NAMALWA (cell line): Measurements from ENCODE around the gene MFAP4.

Experiments
- DNase-seq: peaks from one replicate; pipeline ENCODE4 v3.0.0-alpha.2; 2015; ENCODE audit warnings: low spot score

Gene MFAP4

DNA sequence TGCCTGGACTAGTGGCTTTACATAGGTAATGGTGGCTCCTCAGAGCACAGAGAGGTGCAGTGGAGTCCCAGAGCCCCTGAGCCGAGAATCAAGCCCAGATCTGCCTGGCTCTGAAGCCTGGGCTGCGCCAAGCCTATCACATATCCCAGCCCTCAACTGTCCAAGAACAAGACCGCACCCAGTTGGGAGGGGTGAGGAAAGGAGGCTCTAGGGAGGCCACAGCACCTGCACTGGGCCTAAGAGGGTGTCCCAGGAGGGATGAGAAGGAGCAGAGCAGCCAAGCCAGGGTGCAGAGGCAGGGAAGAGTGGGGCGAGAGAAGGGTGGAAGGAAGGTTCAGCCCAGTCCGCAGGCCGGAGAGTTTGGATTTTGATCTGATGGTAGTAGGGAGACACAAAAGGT is 23.1 kb upstream of the MFAP4 start:
- DNase-seq, result no peak

DNA sequence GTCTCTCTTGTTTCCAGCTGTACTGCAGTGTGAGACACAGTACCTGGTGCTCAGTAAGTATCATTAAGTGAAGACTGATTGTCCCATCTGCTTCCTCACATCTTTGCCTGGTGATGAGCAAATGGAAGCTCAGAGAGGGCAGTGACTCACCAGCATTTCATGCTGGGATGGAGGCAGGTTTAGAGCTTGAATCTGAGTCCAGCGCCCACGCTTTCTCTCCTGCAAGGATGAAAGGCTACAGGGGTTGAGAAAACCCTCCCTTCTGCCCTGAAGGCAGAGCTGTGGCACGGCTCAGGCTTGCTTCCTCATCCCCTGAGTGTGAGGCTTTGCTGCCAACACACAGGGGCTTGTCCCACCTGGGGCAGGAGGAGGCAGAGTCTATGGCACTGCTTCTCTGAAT is 22.5 kb upstream of the MFAP4 start:
- DNase-seq, result no peak

DNA sequence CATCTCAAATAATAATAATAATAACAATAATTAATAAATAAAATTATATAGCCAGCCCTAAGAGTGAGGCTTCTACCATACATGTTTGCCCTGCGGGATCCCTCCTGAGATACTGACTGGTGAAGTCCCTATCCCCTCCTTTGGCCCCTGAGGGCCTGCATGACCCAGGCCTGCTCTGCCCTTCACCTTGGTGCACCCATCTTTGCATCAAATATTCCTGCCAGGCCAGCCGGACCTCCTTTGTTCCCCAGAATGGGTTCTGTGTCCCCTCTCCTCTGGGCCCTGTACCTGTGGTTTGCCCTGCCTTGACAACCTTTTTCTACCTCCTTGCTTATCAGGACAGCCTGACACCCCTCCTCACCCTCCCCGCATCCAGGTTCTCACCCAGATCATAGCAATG is 22.1 kb upstream of the MFAP4 start:
- no peak for DNase-seq

DNA sequence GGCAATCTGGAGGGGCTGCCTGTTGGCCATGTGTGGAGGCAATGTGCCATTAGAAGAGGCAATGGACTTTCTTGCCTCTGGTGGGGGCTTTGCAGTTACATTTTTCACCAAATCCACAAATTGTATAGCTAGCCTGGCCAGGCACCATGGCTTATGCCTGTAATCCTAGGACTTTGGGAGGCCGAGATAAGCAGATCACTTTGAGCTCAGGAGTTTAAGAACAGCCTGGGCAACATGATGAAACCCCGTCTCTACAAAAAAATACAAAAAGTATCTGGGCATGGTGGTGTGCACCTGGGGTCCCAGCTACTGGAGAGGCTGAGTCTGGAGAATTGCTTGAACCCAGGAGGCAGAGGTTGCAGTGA is 21.3 kb upstream of the MFAP4 start:
- DNase-seq, result no peak

DNA sequence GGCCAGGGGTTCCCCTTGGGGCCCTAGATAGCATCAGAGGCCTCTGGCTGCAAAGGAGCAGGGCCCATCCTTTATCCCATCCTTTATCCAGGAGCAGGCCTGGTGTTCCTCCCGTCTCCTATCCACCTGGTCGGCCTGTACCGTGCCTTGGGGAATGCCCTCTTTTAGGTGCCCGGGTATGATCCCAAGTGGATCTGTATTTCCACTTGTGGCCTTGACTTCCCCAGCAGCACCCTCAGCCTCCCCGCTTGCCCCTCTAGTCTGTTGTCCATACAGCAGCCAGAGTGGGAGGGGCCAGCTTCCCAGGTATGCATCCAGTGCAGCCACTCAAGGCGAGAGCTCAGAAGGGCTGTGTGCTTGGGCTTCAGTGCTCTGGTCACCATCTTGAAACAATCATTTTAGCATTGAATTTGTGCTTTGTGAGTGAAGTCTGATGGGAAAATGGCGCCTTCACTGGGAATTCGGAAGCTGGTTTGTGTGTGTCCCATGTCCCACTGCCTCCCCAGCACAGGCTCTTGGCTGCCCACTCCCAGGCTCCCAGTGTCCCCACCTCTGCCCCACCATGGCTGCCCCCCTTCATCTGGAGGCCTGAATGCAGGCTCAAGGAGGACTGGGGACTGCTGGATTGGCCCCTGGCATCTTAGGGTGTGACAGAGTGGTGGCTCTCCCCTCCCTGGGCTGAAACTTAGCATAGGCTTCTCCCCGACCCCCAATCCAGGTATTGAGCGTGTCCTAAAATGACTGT is 20.8 kb upstream of the MFAP4 start:
- DNase-seq, result no peak

DNA sequence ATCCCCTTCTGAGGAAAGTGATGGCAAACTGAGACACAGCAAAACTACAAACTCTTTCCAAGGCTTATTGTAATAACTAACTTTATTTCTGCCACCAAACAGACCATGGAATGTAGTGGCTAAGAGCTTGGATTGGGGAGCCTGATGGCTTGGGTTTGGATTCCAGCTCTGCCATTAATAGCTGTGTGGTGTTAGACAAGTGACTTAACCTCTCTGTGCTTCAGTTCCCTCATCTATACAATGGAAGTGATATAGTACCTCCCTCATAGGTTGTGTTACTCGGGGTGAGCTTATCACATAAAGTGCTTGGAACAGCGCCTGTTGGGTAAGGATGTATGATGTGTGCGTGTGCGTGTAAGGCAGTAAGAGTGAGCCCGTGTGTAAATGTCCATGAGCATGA is 18.1 kb upstream of the MFAP4 start:
- no peak for DNase-seq

DNA sequence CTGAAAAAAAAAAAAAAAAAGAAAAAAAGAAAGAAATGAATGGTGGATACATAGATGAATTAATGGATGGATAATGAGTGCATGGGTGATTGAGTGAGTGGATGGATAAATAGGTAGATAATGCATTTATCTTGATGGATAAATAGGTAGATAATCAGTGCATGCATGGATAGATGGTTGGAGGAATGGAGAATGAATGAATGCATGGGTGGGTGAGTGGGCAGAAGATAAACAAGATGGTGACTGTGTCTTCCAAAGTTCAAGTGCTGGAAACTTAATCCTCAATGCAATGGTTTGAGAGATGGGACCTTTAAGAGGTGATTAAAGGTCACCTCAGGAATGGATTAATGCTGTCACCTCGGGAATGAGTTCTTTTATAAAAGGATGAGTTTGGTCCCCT is 17.3 kb upstream of the MFAP4 start:
- no peak for DNase-seq

DNA sequence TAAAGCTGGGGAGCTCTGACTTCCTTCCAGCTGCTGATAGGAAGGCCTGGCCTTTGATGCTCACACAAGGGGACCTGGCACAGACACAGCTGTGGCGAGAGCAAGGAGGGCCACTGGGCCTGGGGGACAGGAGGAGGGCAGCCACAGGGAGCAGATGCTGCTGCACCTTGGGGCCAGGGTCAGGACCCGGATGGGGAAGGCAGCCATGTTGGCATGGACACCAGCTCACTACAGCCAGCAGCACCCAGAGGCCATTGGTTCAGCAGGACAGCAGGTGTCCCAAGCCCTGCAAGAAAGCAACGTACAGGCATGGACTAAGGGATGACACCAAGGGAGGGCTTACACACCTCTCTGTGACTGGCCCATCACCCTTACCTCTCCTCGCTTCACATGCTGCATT is 16.0 kb upstream of the MFAP4 start:
- no peak for DNase-seq

DNA sequence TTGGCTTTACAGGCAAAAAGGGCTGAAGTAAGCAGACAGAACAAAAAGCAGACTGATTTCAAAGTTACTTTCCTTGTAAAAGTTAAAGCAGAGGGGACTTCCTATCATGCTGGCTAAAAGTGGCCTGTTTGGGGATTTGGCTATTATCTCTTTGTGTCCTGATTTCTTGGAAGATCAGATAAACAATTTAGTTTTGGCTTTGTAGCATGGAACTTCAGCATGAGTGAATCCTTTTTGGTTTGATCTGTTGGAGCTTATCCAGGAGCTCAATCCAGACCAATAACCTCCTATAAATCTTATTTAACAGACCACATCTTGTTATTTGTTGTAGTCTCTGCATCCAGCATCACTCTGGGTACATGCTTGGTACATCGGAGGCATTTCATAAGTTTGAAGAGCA is 15.2 kb upstream of the MFAP4 start:
- no peak for DNase-seq

DNA sequence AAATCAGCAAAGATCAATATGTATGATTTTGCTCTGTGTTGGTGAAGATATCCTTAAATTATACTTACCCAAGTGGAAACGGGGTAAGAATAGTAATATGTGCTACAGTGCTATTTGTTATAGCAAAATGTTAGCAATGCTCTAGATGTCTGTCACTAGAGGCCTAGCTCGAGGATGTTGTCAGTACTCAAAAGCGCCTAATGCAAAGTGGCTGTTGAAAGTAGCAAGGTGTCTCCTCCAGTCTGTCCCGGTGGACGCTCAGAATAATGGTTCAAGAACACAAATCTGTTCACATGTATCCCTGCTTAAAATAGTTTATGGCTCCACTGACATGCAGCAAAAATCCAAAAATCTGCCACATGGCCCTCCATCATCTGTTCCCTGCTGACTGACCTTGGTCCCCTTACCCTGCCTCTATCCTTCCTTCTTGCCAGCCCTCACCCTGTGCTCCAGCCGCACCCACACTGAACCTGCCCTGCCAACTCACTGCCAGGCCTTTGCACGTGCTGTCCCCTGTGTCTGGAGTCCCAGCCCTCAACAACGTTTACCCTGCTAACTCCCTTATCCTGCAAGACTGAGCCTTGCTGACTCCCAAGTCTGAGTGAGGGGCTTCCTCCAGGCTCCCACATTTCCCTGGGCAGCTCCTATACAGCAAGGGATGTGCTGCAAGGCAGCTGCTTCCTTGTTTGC is 14.5 kb upstream of the MFAP4 start:
- DNase-seq, result no peak

DNA sequence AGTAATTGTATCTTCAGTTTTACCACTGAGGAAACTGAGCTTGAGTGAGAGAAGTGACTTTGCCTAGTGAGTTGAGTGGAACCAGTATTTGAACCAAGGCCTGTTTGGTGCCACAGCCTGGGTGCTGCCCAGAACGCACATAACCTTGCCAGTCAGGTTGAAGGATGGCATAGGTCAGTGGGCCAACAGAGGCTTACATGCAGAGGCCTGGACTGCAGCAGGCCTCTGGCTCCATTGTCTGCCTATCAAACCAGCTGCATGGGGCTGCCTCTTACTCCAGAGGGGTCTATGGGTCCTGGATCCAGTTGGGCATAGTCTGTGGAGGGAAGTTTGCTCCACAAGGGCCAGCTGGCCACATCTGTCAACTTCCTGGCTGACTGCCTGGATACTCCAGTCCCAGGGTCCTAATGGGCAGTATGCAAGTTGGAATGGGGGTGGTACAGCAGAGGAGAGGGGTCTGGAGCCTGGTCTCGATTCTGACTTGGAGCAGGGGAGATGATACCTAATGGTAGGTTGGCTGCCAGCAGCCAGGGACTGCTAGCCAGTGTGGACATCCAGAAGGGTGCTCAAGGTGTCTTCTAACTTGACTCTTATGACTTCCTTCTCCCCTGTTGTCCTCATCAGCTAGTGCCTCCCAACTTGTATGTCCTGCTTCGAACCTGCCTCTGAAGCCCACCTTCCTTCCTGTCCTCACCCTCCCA is 12.9 kb upstream of the MFAP4 start:
- no peak for DNase-seq

DNA sequence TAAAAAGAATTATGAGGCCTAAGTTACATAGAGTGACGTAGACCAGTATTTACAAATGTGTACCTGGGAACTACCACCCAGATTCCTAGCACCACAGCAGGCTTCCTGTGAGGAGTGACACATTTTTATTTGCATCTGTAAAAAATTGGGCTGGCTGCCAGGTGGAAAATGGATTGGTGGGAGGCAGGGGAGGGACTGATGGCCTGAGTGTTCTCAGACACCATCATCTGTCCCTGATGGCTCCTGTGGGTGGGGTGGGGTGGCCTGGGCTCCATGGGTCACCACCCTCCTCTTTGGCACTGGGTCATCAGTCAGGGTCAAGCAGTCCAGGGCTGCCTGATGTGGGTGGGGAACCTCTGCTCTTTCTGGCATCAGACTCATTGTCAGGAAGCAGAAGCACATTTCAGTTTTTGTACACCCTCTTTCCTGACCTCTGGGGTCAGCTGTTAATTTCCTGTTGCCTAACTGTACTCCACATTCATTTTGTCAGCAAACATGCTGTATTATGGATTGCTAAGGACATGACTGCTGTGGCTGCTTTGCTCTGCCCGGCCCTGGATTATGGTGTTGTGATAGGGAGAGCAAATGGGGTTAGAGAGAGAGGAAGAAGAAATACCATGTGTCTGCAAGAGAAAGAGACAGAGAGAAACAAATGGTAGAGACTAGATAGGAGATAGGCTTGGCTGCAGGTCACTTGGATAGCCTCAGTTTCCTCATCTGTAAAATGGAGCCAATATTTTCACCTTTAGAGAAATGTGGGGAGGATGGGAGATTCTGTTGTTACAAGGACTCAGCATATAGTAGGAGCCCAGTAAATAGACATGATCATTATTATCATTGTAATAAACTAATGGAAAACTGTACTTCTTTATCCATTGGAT is 11.6 kb upstream of the MFAP4 start:
- DNase-seq, result no peak

DNA sequence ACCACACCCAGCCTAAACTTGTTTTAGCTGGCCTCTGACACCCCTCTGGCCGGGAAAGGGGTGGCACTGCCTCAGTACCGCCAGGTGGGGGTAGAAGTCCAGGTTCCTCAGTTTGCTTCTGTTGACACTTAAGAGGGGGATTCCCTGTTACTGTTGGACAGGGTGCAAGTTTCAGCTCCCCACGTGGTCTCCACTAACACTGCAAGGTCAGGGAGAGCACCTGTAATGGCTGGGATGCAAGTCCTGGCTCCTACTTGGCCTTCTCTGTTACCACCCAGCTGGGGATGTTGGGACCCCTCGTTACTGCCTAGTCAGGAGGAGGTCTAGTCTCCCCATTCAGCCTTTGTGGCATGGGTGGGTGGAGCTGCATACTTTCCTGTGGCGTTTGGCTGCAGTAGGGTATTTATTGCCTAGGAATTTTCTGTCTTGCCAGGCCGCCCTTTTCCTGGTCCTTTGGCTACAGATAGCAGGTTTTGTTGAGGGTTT is 10.6 kb upstream of the MFAP4 start:
- DNase-seq, result peak; percentile 17

DNA sequence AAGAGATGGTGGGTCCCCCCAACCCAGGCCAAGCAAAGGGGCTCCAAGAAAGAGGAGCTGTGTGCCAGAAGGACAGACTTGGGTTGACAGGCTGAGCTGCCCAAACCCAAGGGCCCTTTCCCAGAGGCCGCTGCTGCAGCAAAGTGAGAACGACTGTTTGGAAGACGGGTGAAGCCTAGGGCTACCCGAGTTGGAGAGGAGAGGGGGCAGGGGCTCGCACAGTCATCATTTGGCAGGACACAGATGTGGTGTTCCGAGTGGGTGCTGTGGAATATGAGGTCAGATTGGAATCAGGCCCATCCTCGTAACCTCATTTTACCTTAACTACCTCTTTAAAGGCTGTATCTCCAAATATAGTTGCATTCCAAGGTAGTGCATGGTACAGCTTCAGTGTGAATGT is 5.3 kb upstream of the MFAP4 start:
- no peak for DNase-seq

DNA sequence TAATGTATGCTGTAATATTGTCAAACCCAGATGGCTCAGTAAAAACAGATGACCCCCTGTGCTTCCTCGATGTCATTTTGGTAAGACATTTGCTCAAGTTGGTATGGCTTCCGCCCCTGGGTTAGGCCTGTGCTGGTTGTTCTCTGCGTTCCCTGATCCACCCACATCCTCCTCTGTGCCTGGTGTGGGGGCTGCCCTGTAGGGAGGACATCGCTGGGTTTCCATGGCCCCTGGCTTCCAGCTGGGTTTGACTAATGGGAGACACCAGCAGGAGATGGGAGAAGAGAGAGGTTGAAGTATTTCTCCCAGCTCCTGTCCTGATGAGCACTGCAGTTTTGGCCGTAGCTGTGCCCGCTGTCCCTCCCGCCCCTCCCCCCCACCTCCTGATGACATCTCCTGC is 4.4 kb upstream of the MFAP4 start:
- no peak for DNase-seq

DNA sequence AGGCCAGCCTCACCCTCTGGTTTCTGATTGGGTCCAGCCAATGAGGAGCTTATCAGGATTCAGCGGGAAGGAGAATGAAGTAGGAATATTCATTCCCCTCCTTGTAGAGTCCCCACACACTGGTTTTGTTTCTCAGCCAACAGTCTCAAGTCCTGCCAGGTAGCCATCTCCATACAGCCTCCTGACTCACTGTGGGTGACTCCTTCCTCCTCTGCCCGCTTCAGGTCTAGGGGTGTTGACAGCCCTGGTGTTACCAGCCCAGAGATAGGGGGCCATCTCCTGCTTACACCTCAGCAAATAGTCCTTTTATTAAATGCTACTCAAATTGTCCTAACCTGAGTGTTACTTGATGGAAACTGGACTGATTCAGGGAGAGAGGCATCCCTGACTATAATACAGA is 4.0 kb upstream of the MFAP4 start:
- no peak for DNase-seq

DNA sequence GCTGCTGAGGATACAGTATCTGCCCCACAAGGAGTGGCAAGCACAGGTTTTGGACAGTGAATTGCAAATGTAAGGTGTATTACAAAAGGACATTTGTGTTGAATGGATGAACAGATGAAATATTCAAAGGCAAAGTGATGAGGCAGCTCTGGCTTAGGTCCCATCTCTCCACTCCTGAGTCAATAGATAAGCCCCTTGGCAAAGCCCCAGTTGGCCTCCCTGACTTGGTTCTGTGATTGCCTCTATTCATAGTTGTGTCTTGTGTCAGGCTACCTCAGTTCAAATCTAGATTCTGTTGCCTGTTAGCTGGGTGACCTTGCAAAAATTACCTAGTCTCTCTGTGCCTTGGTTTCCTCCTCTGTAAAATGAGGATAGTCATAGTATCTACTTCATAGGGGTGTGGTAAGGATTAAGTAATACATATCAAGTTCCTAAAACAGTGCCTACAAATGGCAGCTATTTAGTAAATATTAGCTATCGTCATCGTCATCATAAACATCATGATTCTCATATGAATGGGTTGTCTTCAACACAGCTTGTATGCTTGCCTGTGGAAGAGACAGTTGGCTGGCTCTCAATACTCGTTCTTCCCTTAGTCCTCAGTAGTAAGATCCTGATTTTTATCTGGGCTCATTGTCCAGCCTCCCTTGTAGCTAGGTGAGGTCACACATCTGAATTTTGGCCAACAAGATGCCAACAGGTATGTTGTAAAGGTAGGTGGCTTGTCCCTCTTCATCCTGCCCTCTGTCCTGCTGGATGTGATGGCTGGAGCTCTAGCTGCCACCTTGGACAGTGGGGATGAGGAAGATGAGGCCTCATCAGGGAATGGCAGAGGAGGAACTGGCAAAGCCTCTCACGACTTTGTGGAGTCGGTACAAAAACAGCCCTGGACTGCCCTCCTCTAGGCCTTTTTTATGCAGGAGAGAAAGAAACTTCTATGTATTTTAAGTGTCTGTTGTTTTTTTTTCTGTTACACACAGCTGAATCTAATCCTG is 2.1 kb upstream of the MFAP4 start:
- no peak for DNase-seq

DNA sequence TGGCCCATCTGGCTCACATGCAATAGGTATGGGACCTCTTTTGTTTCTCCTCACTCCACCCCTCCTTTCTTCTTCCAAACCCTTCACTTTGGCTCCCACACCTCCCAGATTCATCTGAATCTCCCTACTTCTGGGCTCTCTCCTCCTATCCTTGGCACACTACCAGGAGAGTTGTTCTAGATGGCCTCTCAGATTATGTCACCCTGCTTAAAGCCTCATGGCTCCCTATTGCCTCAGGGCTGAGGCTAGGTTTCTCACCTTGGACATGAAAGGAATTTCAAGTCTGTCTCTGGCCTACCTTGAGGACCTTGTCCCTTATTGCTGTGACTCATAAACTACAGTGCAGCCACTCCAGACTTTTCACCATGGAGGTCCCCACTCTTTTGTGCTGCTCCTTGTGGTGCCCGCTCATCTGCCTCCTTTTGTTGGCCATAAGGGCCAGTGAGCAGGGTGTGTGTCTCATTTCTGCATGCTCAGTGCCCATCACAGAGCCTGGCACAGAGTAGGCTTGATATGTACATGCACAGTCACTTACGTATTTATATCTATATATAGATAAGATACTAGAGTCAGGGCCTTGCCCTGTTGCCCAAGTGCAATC is 1.0 kb upstream of the MFAP4 start:
- DNase-seq, result no peak

DNA sequence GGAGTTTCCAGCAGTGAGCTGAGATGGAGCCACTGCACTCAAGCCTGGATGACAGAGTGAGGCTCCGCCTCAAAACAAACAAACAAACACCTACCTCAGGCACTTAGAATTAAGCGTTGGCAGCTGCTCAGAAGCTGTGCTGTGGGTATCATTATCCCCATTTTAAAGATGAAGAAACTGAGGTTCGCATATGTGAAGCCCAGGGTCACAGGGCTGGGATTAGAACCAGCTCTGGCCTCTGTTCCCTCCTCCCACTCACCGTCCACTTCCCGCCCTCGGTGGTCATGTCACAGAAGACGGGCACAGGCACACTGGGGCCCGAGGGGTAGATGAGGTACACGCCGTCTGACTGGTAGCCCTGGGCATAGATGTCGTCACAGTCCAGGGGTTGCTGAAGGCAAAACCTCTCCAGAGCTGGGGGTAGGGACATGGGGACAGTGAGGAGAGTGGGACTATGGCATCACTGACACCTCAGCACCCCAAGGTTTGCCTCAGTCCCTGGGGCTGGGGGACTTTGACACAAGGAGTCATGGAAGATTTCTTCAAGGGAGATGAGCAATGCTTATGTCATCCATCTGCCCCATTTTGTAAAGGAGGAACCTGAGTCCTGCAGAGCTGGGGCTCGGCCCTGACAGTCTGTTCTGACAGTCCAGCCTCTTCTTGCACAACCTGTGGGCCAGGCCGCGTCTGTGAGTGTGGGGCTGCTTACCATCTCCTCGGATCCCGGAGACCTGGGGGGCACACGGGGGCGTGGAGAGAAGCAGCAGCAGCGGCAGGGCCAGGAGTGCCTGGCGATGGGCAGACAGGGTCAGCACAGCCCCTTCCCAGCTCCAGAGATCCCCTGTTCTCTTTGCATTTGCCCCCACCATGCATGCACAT is 700 bp downstream of the MFAP4 start:
- DNase-seq, result no peak
